CD4-positive, alpha-beta T cell (primary cell): ENCODE measurements around the gene IER2. TPM values are rescaled to one million over a fixed set of nuclear protein-coding genes. Genes with fewer than 3 reads are reported as not detected.
A peak's percentile ranks its signal among the peaks of the same experiment; 100 is the strongest.

Experiments used
- ATAC-seq: fragments of 200-7000 bp; cut with Tn5 transposase; one replicate; pipeline ENCODE4 v1.10.0; 2022; ENCODE audit warnings: mild to moderate bottlenecking; ENCODE audit not compliant: poor library complexity
- CTCF ChIA-PET: fragments of 350-600 bp; sonication (Branson Sonifier 250); formaldehyde crosslinking; loops from one replicate; lab custom pipeline; 2021; ENCODE audit warnings: antibody characterized with exemption, inconsistent platforms; lab: Charles Lee
- POLR2A ChIA-PET: fragments of 350-600 bp; sonication (Branson Sonifier 250); formaldehyde crosslinking; loops from one replicate; lab custom pipeline; 2021; ENCODE audit warnings: antibody characterized with exemption, inconsistent platforms; lab: Charles Lee
- DNase-seq, 14 experiments: peaks; one replicate each; pipeline ENCODE4 v3.0.0-alpha.2; 2013 to 2020; ENCODE audit warnings: mixed read lengths in 2 of 14
- H3K27ac ChIP-seq, 2 donors: one replicate each; pipeline versions ENCODE4 v1.5.1 to v1.7.0; 2013; ENCODE audit warnings: low read length in 2 of 2, low read depth in 1 of 2, mild to moderate bottlenecking in 1 of 2
- H3K27me3 ChIP-seq, 2 experiments: 1 replicate in 1 of 2; 2 replicates in 1 of 2; pipeline versions ENCODE4 v1.6.1 to v1.7.0; 2013; ENCODE audit warnings: low read length in 2 of 2, control low read depth in 1 of 2, mild to moderate bottlenecking in 1 of 2, moderate library complexity in 1 of 2; ENCODE audit not compliant: insufficient read depth in 2 of 2, control insufficient read depth in 1 of 2
- H3K36me3 ChIP-seq: one replicate; pipeline ENCODE4 v1.6.1; 2013; ENCODE audit warnings: low read length, control low read depth; ENCODE audit not compliant: insufficient read depth
- H3K4me1 ChIP-seq: one replicate; pipeline ENCODE4 v1.6.1; 2013; ENCODE audit warnings: low read length, control low read depth; ENCODE audit not compliant: insufficient read depth
- H3K4me3 ChIP-seq: one replicate; pipeline ENCODE4 v1.5.1; 2013; ENCODE audit warnings: mild to moderate bottlenecking, low read length, moderate library complexity
- H3K9me3 ChIP-seq, 2 experiments: 1 replicate in 1 of 2; 2 replicates in 1 of 2; pipeline versions ENCODE4 v1.6.1 to v1.7.0; 2013; ENCODE audit warnings: low read length in 2 of 2, mild to moderate bottlenecking in 2 of 2, control low read depth in 1 of 2, moderate library complexity in 1 of 2; ENCODE audit not compliant: control insufficient read depth in 1 of 2, insufficient read depth in 1 of 2
- H3K27ac Mint-ChIP-seq: one replicate; pipeline ENCODE4 v1.8.0; 2020; ENCODE audit warnings: mixed read lengths
- H3K27me3 Mint-ChIP-seq: one replicate; pipeline ENCODE4 v1.8.0; 2021; ENCODE audit warnings: mixed read lengths
- H3K36me3 Mint-ChIP-seq: one replicate; pipeline ENCODE4 v1.8.0; 2021; ENCODE audit warnings: low read depth, mixed read lengths
- H3K4me1 Mint-ChIP-seq: one replicate; pipeline ENCODE4 v1.8.0; 2021; ENCODE audit warnings: low read depth, mixed read lengths
- H3K4me3 Mint-ChIP-seq: one replicate; pipeline ENCODE4 v1.8.0; 2020; ENCODE audit warnings: mild to moderate bottlenecking, mixed read lengths
- H3K9me3 Mint-ChIP-seq: one replicate; pipeline ENCODE4 v1.8.0; 2020; ENCODE audit warnings: mixed read lengths
- intact Hi-C, 2 experiments: fragments of 100-400 bp; cut with DNase I in 1 of 2; cut with micrococcal nuclease in 1 of 2; formaldehyde crosslinking; loops; one replicate each; pipeline versions ENCODE4 v1.15.1 to v1.9.0; 2023 to 2025; cut with DNase I, micrococcal nuclease
- total RNA-seq, 174 experiments: library from RNA in 2 of 174; stranded (reverse) in 2 of 174; gene quantifications; one replicate each; pipeline ENCODE4 v1.2.3 and lab custom pipeline; 2021 to 2026
- TF ChIP-seq, protein P1 (sequence below): fragments of 200-600 bp; IDR thresholded peaks from one replicate; pipeline ENCODE4 v1.8.0; 2022; ENCODE audit warnings: antibody characterized with exemption, mild to moderate bottlenecking

Gene IER2
- total RNA-seq, 2 experiments from 2014 or later = 254 to 255 TPM

DNA sequence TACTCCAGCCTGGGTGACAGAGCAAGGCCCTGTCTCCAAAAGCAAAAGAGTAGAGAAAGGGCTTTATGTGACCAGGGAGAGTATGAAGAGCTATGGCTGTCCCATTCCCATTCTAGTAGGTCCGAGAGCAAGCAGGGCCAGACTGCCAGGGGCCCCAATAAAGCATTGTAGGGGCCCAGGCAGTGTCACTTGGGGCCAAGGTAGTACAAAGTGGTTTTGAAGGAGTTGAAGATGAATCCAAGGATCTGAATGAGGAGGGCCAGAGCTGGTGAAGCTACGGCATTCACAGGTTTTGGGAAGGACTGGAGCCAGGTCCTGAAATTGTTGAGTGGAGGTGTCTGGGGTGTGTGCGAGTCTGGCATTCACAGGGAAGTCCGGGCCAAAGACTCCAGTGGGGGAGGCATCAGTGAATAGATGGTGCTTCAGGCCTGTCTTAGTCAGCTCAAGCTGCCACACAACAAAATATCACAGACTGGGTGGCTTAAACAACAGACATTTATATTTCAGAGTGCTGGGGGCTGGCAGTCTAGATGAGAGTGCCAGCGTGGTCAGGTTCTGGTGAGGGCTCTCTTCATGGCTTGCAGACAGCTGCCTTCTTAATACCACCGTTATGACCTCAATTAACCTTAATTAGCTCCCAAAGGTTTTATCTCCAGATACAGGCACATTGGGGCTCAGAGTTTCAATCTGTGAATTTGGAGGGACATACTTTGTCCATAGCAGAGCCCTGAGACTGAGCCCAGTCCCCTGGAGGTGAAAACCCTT, 22.2 kb upstream of the IER2 start:
- POLR2A ChIA-PET = interaction anchor here (1.2 kb wide), 1 partner anchor 10 kb away, joined by 5 read pairs; the partner anchor contains the start of gene NACC1
- Histone ChIP-seq H3K9me3 (no peaks in the 10 kb centered on the region), H3K4me1 (peaks cover 22% of the 10 kb centered on the region), H3K36me3 (peaks cover 13% of the 10 kb centered on the region), H3K4me3 (no peak overlapping the region), H3K27ac (no peak overlapping the region), H3K27me3 (no peaks in the 10 kb centered on the region)
- CTCF ChIA-PET = no interaction called here
- no peak for DNase-seq
- TF ChIP-seq, protein P1, sequence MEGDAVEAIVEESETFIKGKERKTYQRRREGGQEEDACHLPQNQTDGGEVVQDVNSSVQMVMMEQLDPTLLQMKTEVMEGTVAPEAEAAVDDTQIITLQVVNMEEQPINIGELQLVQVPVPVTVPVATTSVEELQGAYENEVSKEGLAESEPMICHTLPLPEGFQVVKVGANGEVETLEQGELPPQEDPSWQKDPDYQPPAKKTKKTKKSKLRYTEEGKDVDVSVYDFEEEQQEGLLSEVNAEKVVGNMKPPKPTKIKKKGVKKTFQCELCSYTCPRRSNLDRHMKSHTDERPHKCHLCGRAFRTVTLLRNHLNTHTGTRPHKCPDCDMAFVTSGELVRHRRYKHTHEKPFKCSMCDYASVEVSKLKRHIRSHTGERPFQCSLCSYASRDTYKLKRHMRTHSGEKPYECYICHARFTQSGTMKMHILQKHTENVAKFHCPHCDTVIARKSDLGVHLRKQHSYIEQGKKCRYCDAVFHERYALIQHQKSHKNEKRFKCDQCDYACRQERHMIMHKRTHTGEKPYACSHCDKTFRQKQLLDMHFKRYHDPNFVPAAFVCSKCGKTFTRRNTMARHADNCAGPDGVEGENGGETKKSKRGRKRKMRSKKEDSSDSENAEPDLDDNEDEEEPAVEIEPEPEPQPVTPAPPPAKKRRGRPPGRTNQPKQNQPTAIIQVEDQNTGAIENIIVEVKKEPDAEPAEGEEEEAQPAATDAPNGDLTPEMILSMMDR = no peak
- Mint-ChIP-seq H3K4me3 (no peak overlapping the region), H3K36me3 (peaks cover 7% of the 10 kb centered on the region), H3K4me1 (peaks cover 26% of the 10 kb centered on the region), H3K27ac (peak overlapping the region; percentile 24), H3K9me3 (no peaks in the 10 kb centered on the region), H3K27me3 (no peaks in the 10 kb centered on the region)
- intact Hi-C loops = no loop called here
- ATAC-seq = no peak

DNA sequence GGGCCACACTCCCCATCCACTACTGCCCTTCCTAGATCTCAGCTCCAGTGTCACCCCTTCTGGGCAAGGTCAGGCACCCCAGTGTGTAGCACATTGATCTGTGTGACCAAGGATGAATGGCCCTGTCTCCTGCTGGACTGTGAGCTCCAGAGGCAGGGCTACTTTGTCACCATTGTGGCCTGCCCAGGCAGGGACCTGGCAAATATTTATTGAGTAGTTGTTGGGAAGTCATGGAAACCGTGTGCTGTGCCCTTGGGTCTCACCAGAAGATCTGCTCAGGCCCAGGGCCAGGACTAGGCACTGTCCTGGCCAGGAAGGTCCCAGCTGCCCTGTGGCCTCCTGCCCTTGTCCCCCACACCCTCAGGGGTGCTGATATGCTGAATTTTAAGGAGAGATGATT, 21.6 kb upstream of the IER2 start:
- DNase-seq = no peak
- no peaks in the 10 kb centered on the region for H3K9me3 Mint-ChIP-seq
- peaks cover 13% of the 10 kb centered on the region for H3K36me3 ChIP-seq
- no peak overlapping the region for H3K27ac Mint-ChIP-seq
- peaks cover 9% of the 10 kb centered on the region for H3K36me3 Mint-ChIP-seq
- H3K4me1 Mint-ChIP-seq = peaks cover 32% of the 10 kb centered on the region
- H3K9me3 ChIP-seq = no peaks in the 10 kb centered on the region
- no peak overlapping the region for H3K4me3 ChIP-seq
- H3K4me3 Mint-ChIP-seq = no peak overlapping the region
- ATAC-seq = no peak
- intact Hi-C loops = no loop called here
- no peaks in the 10 kb centered on the region for H3K27me3 ChIP-seq
- TF ChIP-seq, protein P1 = no peak
- H3K27ac ChIP-seq = no peak overlapping the region
- ChIA-PET CTCF (no interaction called here), POLR2A (no interaction called here)
- H3K4me1 ChIP-seq = peaks cover 24% of the 10 kb centered on the region
- H3K27me3 Mint-ChIP-seq = no peaks in the 10 kb centered on the region

GRCh38 chr19:13129384-13129783, 20.8 kb upstream of the IER2 start:
- intact Hi-C loops = no loop called here
- Mint-ChIP-seq H3K27ac (no peak overlapping the region), H3K4me3 (no peak overlapping the region), H3K36me3 (peaks cover 9% of the 10 kb centered on the region), H3K9me3 (no peaks in the 10 kb centered on the region), H3K4me1 (peaks cover 33% of the 10 kb centered on the region), H3K27me3 (no peaks in the 10 kb centered on the region)
- Histone ChIP-seq H3K36me3 (peaks cover 9% of the 10 kb centered on the region), H3K4me3 (no peak overlapping the region), H3K4me1 (peaks cover 24% of the 10 kb centered on the region), H3K9me3 (no peaks in the 10 kb centered on the region), H3K27me3 (no peaks in the 10 kb centered on the region), H3K27ac (no peak overlapping the region)
- ChIA-PET POLR2A (no interaction called here), CTCF (no interaction called here)
- TF ChIP-seq, protein P1 = no peak
- DNase-seq (no peak), ATAC-seq (no peak)
